NB4 (cell line): ENCODE results near the gene CDX2.
A peak's percentile ranks its signal among the peaks of the same experiment; 100 is the strongest.

ENCODE experiments used
- DNase-seq: peaks from one replicate; pipeline ENCODE4 v3.0.0; 2010; ENCODE audit warnings: low read depth
- H3K4me3 ChIP-seq: one replicate; pipeline ENCODE4 v1.5.1; 2011; ENCODE audit warnings: mild to moderate bottlenecking, low read depth, low read length, moderate library complexity
- CTCF ChIP-seq: IDR thresholded peaks from one replicate; pipeline ENCODE4 v1.5.1; 2012; ENCODE audit warnings: low read depth, low read length
- MYC ChIP-seq: IDR thresholded peaks from 2 replicates; pipeline ENCODE4 v1.6.1; 2011; ENCODE audit warnings: low read depth, low read length
- POLR2A ChIP-seq: IDR thresholded peaks from 2 replicates; pipeline ENCODE4 v1.6.1; 2011; ENCODE audit warnings: mild to moderate bottlenecking; ENCODE audit not compliant: insufficient read length; ENCODE audit errors: extremely low read depth
- TF ChIP-seq, protein P1 (sequence below): IDR thresholded peaks from 2 replicates; pipeline ENCODE4 v1.6.1; 2011; ENCODE audit warnings: low read depth, low read length

The CDX2 gene

DNA sequence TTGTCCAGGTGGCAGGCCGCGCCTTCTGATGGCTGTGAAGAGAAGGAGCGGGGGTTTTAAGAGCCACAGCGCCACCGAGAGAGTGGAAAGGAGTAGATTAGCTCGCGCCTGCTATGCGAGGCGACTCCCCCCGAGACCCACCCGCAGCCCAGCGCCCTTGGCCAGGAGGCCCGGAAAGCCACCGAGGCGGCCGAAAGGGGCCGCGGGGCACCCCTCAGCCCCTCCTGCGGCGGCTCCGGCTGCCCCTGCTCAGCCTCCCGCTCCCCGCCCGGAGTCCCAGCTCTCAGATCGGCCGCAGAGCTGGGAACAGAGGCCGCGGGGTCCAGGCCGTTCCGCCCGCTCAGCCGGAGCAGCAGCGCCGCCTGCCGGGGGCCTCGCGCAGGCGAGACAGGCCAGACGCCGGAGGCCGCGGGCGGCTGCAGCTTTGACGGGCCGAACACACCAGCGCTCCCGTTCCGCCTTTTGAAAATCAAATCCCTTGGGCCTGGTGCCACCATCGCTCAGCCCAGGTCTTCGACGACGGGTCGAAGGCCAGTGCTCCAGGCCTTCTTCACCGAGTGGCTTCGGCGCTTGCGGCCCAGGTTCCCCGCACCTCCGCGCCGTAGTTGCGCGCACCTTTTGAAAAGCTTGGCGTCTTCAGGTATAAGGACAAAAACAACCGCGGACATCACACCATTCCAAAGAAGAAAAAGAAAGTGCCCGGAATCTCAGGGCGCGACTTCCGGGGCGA is 15.3 kb downstream of the CDX2 start:
- H3K4me3 ChIP-seq: peak overlapping the region; percentile 56
- no peak for TF ChIP-seq POLR2A
- TF ChIP-seq CTCF: peak; percentile 87
- TF ChIP-seq, protein P1, sequence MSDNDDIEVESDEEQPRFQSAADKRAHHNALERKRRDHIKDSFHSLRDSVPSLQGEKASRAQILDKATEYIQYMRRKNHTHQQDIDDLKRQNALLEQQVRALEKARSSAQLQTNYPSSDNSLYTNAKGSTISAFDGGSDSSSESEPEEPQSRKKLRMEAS: peak; percentile 63; the same call in 1 of the 2 replicates
- peak; percentile 64 for TF ChIP-seq MYC

GRCh38 chr13:27952876-27953675 is 16.0 kb downstream of the CDX2 start:
- peak overlapping the region; percentile 56 for H3K4me3 ChIP-seq
- TF ChIP-seq MYC (peak; percentile 78), CTCF (no peak), POLR2A (no peak)
- TF ChIP-seq, protein P1: peak; percentile 61

More for the DNA sequence above, 15.3 kb downstream of the CDX2 start:
- peak; percentile 95 for DNase-seq

DNA sequence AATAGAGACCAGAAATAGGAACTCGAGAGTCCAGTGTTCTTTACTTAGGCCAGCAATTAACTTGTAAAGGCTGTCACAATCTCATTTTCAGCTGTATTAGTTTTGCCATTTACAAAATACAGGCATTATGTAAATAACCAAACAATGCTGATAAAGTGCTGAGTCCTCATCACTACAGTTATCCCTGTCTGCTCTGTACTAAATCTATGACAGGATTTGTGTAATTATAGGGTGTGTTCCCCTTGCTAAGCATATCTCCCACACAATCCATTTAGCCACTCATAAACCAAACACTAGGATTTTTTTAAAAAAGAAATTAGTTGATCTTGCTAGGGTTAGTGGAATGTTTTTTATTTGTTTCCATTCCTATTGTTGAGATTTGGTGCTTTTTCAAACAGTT is 26.1 kb downstream of the CDX2 start:
- TF ChIP-seq, protein P1: no peak
- TF ChIP-seq CTCF (no peak), POLR2A (no peak), MYC (no peak)
- no peak for DNase-seq
- no peak overlapping the region for H3K4me3 ChIP-seq

More at GRCh38 chr13:27952876-27953675, 16.0 kb downstream of the CDX2 start:
- DNase-seq: peak; percentile 79

DNA sequence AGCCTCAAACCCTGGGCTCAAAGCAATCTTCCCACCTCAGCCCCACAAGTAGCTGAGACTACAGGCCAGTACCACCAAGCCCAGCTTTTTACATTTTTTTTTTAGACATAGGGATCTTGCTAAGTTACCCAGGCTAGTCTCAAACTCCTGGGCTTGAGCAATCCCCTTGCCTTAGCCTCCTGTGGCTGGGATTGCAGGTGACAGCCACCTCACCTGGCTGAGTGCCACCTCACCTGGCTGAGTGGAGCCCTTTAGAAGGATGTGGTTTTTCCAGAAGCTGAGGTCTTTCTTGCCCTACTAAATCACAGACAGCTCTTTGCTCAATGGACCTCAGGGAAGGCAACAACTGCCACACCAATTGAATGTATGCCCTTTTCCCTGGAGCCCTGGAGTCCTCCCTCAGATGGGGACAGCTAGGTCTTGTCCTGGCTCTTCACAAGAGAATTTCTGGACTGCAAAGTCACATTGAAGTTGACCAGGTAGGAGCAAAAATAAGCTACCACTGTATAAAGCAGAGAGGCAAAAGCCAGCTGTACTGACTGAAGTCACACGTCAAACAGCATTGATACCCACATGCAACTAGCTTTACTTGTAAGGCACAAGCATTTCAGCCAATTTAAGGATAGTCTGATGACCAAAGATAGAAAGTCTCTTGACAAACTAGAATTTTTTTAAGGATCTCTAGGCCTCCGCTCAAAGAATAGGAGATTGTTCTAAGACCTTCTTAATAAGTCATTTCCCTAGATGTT is 35.4 kb downstream of the CDX2 start:
- DNase-seq: no peak
- no peak overlapping the region for H3K4me3 ChIP-seq
- TF ChIP-seq POLR2A (no peak), MYC (no peak), CTCF (no peak)
- TF ChIP-seq, protein P1: no peak

- DNase-seq: no peak
- no peak overlapping the region for H3K4me3 ChIP-seq
Measured at GRCh38 chr13:27933118-27933517, 36.0 kb downstream of the CDX2 start.

More at GRCh38 chr13:27933118-27933517, 36.0 kb downstream of the CDX2 start:
- TF ChIP-seq CTCF (no peak), POLR2A (no peak), MYC (no peak)
- TF ChIP-seq, protein P1: no peak
